H1 (cell line): ENCODE measurements around the gene HDAC7. TPM values are rescaled to one million over a fixed set of nuclear protein-coding genes. Genes with fewer than 3 reads are reported as not detected.
A peak's percentile ranks its signal among the peaks of the same experiment; 100 is the strongest.

Source experiments
- CTCF ChIA-PET: fragments of 300-600 bp; sonication (Branson Sonifier 250); formaldehyde crosslinking; loops from one replicate; lab custom pipeline; 2021; ENCODE audit not compliant: partially characterized antibody; lab: Charles Lee
- POLR2A ChIA-PET: fragments of 300-600 bp; sonication (Branson Sonifier 250); formaldehyde crosslinking; loops from one replicate; lab custom pipeline; 2021; ENCODE audit warnings: inconsistent platforms; ENCODE audit not compliant: partially characterized antibody; lab: Charles Lee
- DNase-seq, 2 experiments: peaks; one replicate each; pipeline versions ENCODE4 v3.0.0 to v3.0.0-alpha.2; 2010 to 2022; ENCODE audit warnings: low spot score in 2 of 2, low read depth in 1 of 2, mixed read lengths in 1 of 2
- FAIRE-seq: peaks from 2 replicates; lab custom pipeline; 2011; peaks lifted over from hg19 to GRCh38; lab: Jason Lieb, UNC
- H2AFZ ChIP-seq: 2 replicates; pipeline ENCODE4 v1.8.1; 2012; ENCODE audit warnings: low read length, inconsistent platforms
- H2AK5ac ChIP-seq: 2 replicates; pipeline ENCODE4 v1.6.1; 2013; ENCODE audit warnings: low read depth, low read length
- H2BK120ac ChIP-seq: replicated peaks from 2 replicates; pipeline ENCODE3; 2013; ENCODE audit warnings: low read depth, low read length, inconsistent platforms
- H2BK12ac ChIP-seq: 2 replicates; pipeline ENCODE4 v1.6.1; 2013; ENCODE audit warnings: low read depth, low read length
- H2BK15ac ChIP-seq: 2 replicates; pipeline ENCODE4 v1.6.1; 2013; ENCODE audit warnings: low read length
- H2BK20ac ChIP-seq: 2 replicates; pipeline ENCODE4 v1.6.1; 2013; ENCODE audit warnings: low read length
- H2BK5ac ChIP-seq: 2 replicates; pipeline ENCODE4 v1.6.1; 2013; ENCODE audit warnings: low read depth, low read length
- H3K14ac ChIP-seq: 2 replicates; pipeline ENCODE4 v1.6.1; 2013; ENCODE audit warnings: inconsistent platforms; ENCODE audit not compliant: insufficient read length
- H3K18ac ChIP-seq: 2 replicates; pipeline ENCODE4 v1.6.1; 2013; ENCODE audit warnings: low read length; ENCODE audit errors: extremely low read depth
- H3K23ac ChIP-seq: 2 replicates; pipeline ENCODE4 v1.6.1; 2013; ENCODE audit warnings: inconsistent platforms; ENCODE audit not compliant: insufficient read length
- H3K23me2 ChIP-seq: 2 replicates; pipeline ENCODE4 v1.6.1; 2013; ENCODE audit warnings: low read depth, low read length
- H3K27ac ChIP-seq: 2 replicates; pipeline ENCODE4 v1.6.1; 2011; ENCODE audit warnings: low read depth, low read length, inconsistent platforms
- H3K27me3 ChIP-seq, 4 experiments: replicated peaks in 1 of 4; 1 replicate in 1 of 4; 2 replicates in 3 of 4; pipeline versions ENCODE4 v1.6.1 to v1.8.1; 2011 to 2013; ENCODE audit warnings: low read length in 3 of 4, mild to moderate bottlenecking in 3 of 4, inconsistent platforms in 2 of 4, mixed read lengths in 2 of 4, moderate library complexity in 1 of 4; ENCODE audit not compliant: control insufficient read depth in 3 of 4, insufficient read depth in 3 of 4; ENCODE audit errors: extremely low read depth in 1 of 4
- H3K36me3 ChIP-seq, 4 experiments: 2 replicates each; pipeline versions ENCODE4 v1.6.1 to v1.8.1; 2011 to 2013; ENCODE audit warnings: mild to moderate bottlenecking in 4 of 4, low read length in 3 of 4, moderate library complexity in 2 of 4, control low read depth in 1 of 4, inconsistent platforms in 1 of 4; ENCODE audit not compliant: insufficient read depth in 4 of 4, control insufficient read depth in 2 of 4
- H3K4ac ChIP-seq: replicated peaks from 2 replicates; pipeline ENCODE3; 2013; ENCODE audit warnings: low read length, low read depth, mixed read lengths, inconsistent platforms; ENCODE audit not compliant: insufficient read length
- H3K4me1 ChIP-seq, 4 experiments: replicated peaks in 1 of 4; 1 replicate in 1 of 4; 2 replicates in 3 of 4; pipeline versions ENCODE4 v1.6.1 to v1.8.1; 2011 to 2013; ENCODE audit warnings: low read length in 3 of 4, inconsistent platforms in 2 of 4, mixed read lengths in 1 of 4; ENCODE audit not compliant: insufficient read depth in 4 of 4, control insufficient read depth in 3 of 4
- H3K4me2 ChIP-seq, 2 experiments: 2 replicates each; pipeline versions ENCODE4 v1.6.1 to v1.8.1; 2011 to 2013; ENCODE audit warnings: low read depth in 2 of 2, low read length in 2 of 2, control low read depth in 1 of 2, inconsistent platforms in 1 of 2, mild to moderate bottlenecking in 1 of 2; ENCODE audit not compliant: insufficient read depth in 1 of 2
- H3K4me3 ChIP-seq, 4 experiments: fragments of 200-600, 300-600 bp in 1 of 4; sonication (generic), shearing (Covaris generic), sonication (Bioruptor Twin) in 1 of 4; 2 replicates each; pipeline versions ENCODE4 v1.5.1 to v1.8.1; 2011 to 2016; ENCODE audit warnings: low read length in 4 of 4, low read depth in 3 of 4, control low read depth in 2 of 4, inconsistent platforms in 2 of 4, mild to moderate bottlenecking in 2 of 4, mixed read lengths in 1 of 4, moderate library complexity in 1 of 4; ENCODE audit not compliant: insufficient read depth in 2 of 4; ENCODE audit errors: extremely low read depth in 1 of 4
- H3K56ac ChIP-seq: replicated peaks from 2 replicates; pipeline ENCODE3; 2013; ENCODE audit warnings: low read depth, mild to moderate bottlenecking, mixed read lengths, low read length, inconsistent platforms; ENCODE audit not compliant: insufficient read length
- H3K79me1 ChIP-seq: 2 replicates; pipeline ENCODE4 v1.6.1; 2013; ENCODE audit warnings: low read depth, low read length, control low read depth
- H3K79me2 ChIP-seq, 2 experiments: 2 replicates each; pipeline versions ENCODE4 v1.6.1 to v1.8.1; 2012 to 2013; ENCODE audit warnings: low read length in 2 of 2, mild to moderate bottlenecking in 2 of 2, inconsistent platforms in 1 of 2; ENCODE audit not compliant: insufficient read depth in 2 of 2, control insufficient read depth in 1 of 2
- H3K9ac ChIP-seq, 4 experiments: replicated peaks in 1 of 4; 1 replicate in 1 of 4; 2 replicates in 3 of 4; pipeline versions ENCODE4 v1.6.1 to v1.8.1; 2011 to 2013; ENCODE audit warnings: low read depth in 3 of 4, low read length in 3 of 4, control low read depth in 2 of 4, mild to moderate bottlenecking in 2 of 4, moderate library complexity in 2 of 4, inconsistent platforms in 1 of 4; ENCODE audit errors: extremely low read depth in 1 of 4
- H3K9me3 ChIP-seq, 2 experiments: 2 replicates each; pipeline versions ENCODE4 v1.6.1 to v1.8.1; 2012 to 2013; ENCODE audit warnings: mild to moderate bottlenecking in 2 of 2, moderate library complexity in 2 of 2, control low read depth in 1 of 2, inconsistent platforms in 1 of 2, low read depth in 1 of 2, low read length in 1 of 2, mixed read lengths in 1 of 2; ENCODE audit not compliant: insufficient read depth in 2 of 2
- H4K20me1 ChIP-seq, 2 experiments: replicated peaks in 1 of 2; 2 replicates each; pipeline versions ENCODE3 to v1.8.1; 2011 to 2013; ENCODE audit warnings: inconsistent platforms in 2 of 2, low read length in 2 of 2, mild to moderate bottlenecking in 1 of 2; ENCODE audit not compliant: insufficient read depth in 2 of 2, control insufficient read depth in 1 of 2
- H4K5ac ChIP-seq: 2 replicates; pipeline ENCODE4 v1.6.1; 2013; ENCODE audit warnings: low read length, low read depth, mixed read lengths, inconsistent platforms; ENCODE audit not compliant: insufficient read length
- H4K8ac ChIP-seq: 2 replicates; pipeline ENCODE4 v1.8.0; 2013; ENCODE audit warnings: mild to moderate bottlenecking, moderate library complexity, low read length, inconsistent platforms; ENCODE audit not compliant: insufficient read depth; ENCODE audit errors: extremely low read depth
- H4K91ac ChIP-seq: replicated peaks from 2 replicates; pipeline ENCODE3; 2013; ENCODE audit warnings: low read length, mixed read lengths, inconsistent platforms; ENCODE audit not compliant: insufficient read length
- CEBPB ChIP-seq: IDR thresholded peaks from 2 replicates; pipeline ENCODE4 v1.6.1; 2012; ENCODE audit warnings: low read depth, low read length
- CREB1 ChIP-seq: IDR thresholded peaks from 2 replicates; pipeline ENCODE4 v1.6.1; 2012; ENCODE audit warnings: inconsistent platforms
- EGR1 ChIP-seq: IDR thresholded peaks from 2 replicates; pipeline ENCODE4 v1.6.1; 2011; ENCODE audit warnings: low read depth, low read length, borderline replicate concordance
- KDM1A ChIP-seq: fragments of 200-600, 300-600 bp; sonication (generic); IDR thresholded peaks from 2 replicates; pipeline ENCODE4 v1.7.1; 2016; ENCODE audit warnings: mild to moderate bottlenecking, low read length, borderline replicate concordance
- RNF2 ChIP-seq: fragments of 200-900, 300-1000 bp; sonication (generic); IDR thresholded peaks from 2 replicates; pipeline ENCODE4 v1.7.1; 2016; ENCODE audit warnings: borderline replicate concordance, low read depth, mild to moderate bottlenecking, antibody characterized with exemption, low read length; ENCODE audit not compliant: poor library complexity, severe bottlenecking; ENCODE audit errors: missing control alignments
- SP4 ChIP-seq: IDR thresholded peaks from 2 replicates; pipeline ENCODE4 v1.6.1; 2012; ENCODE audit warnings: low read length, inconsistent platforms
- SUZ12 ChIP-seq: fragments of 200-600 bp; sonication (generic); IDR thresholded peaks from 2 replicates; pipeline ENCODE4 v1.6.1; 2012; ENCODE audit warnings: mild to moderate bottlenecking, inconsistent platforms, low read length, moderate library complexity, mixed read lengths
- WGBS, 2 experiments: shearing (Covaris generic) in 1 of 2; methylation state at CpG; one replicate each; pipeline versions ENCODE4 v1.1.6 to v1.1.7; 2013 to 2015; ENCODE audit warnings: low lambda C conversion rate in 2 of 2, mixed read lengths in 2 of 2, inconsistent platforms in 1 of 2, low coverage in 1 of 2, missing lambda C conversion rate in 1 of 2; ENCODE audit not compliant: insufficient replicate concordance in 2 of 2, insufficient coverage in 1 of 2, insufficient read length in 1 of 2; ENCODE audit errors: extremely low coverage in 1 of 2, missing lambda C conversion rate in 1 of 2; 5-methylcytosine and 5-hydroxymethylcytosine counted together
- polyA plus RNA-seq, 7 experiments: library from polyadenylated mRNA; depleted of rRNA in 3 of 7; stranded (reverse) in 5 of 7; unstranded in 2 of 7; fragments of >200 nt in 5 of 7; fragments of 200-250 nt in 2 of 7; gene quantifications; 1 replicate in 5 of 7; 2 replicates in 1 of 7; 4 replicates in 1 of 7; pipeline versions ENCODE4 v1.2.1 to v1.2.3, GENCODE V29; 2011 to 2013; ENCODE audit warnings: missing spikeins in 2 of 7, mixed read lengths in 2 of 7
- total RNA-seq: library from RNA; stranded (reverse); fragmentation: NEBNext Ultra II Directional; extraction: Animal tissue kit (Norgen Biotek cat#: 25700); gene quantifications from 2 replicates; pipeline ENCODE4 v1.2.1, GENCODE V29; 2021

HDAC7 gene
- total and polyA plus RNA-seq, 2 of the 8 experiments (the other 6 are each of a cell fraction or from before 2014, with no cell fraction given): 25.5 to 84.9 TPM

DNA sequence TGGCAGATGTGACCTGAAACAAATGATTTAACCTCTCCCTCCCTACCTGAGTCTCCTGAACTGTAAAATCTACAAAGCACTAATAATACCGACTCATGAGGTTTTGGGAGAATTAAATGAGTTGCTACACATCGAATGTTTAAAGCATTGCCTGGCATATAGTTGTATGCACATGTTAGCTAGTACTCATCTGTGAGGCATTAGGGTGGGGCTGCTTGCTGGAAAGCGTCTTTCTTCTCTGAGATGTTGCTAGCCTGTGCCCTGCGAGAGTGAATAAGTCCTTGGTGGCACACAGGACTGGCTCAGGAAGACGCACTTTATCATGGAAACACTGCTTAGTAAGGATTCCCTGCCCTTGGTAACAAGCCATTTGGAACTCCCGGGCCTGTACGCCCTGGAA is 67.2 kb downstream of the HDAC7 start:
- H3K4me3 ChIP-seq: no peak overlapping the region
- no peak overlapping the region for H2AFZ ChIP-seq
- no peaks in the 10 kb centered on the region for H3K79me2 ChIP-seq
- no peak overlapping the region for H2BK15ac ChIP-seq
- no peak overlapping the region for H3K4ac ChIP-seq
- H3K18ac ChIP-seq: no peak overlapping the region
- H3K4me1 ChIP-seq: peaks cover 7 to 16% (median 10%) of the 10 kb centered on the region in 4 experiments
- peak overlapping the region; percentile 69; the same call in 1 of the 2 replicates for H2BK5ac ChIP-seq
- H3K56ac ChIP-seq: no peak overlapping the region
- ChIA-PET POLR2A (interaction anchor here (0.9 to 1.7 kb wide), 8 partner anchors 9 to 85 kb away, joined by 3 to 4 read pairs (median 3); partner anchors contain the start of gene SLC48A1), CTCF (interaction anchor here (0.7 to 64.6 kb wide), 5 partner anchors 17 to 86 kb away, joined by 3 to 2442 read pairs (median 7); partner anchors contain the start of genes ENDOU and SLC48A1)
- no peaks in the 10 kb centered on the region for H4K20me1 ChIP-seq
- no peaks in the 10 kb centered on the region for H3K9me3 ChIP-seq
- peak overlapping the region; percentile 90 for H4K91ac ChIP-seq
- H3K23me2 ChIP-seq: no peaks in the 10 kb centered on the region
- no peak overlapping the region for H2AK5ac ChIP-seq
- FAIRE-seq (no peak), DNase-seq (no peak)
- H3K79me1 ChIP-seq: no peaks in the 10 kb centered on the region
- H4K8ac ChIP-seq: no peak overlapping the region
- H3K4me2 ChIP-seq: no peak overlapping the region
- H2BK12ac ChIP-seq: peak overlapping the region; percentile 63; the same call in 1 of the 2 replicates
- 92% methylated on average over 7 of the region's 7 CpGs; no CpG with 5 or more reads in 1 of the 2 experiments for WGBS, 2 experiments
- H3K14ac ChIP-seq: no peak overlapping the region
- H2BK120ac ChIP-seq: peak overlapping the region; percentile 61
- no peak overlapping the region for H3K23ac ChIP-seq
- H3K9ac ChIP-seq: peak overlapping the region in 1 of 4 experiments; percentile 22; a peak in 1 of 7 replicates
- no peak overlapping the region for H3K27ac ChIP-seq
- no peak for TF ChIP-seq EGR1
- no peak for TF ChIP-seq CREB1
- no peak for TF ChIP-seq SUZ12
- TF ChIP-seq SP4: no peak
- TF ChIP-seq KDM1A: no peak
- TF ChIP-seq RNF2: no peak
- no peak for TF ChIP-seq CEBPB
- no peaks in the 10 kb centered on the region for H3K36me3 ChIP-seq
- H4K5ac ChIP-seq: no peak overlapping the region
- no peaks in the 10 kb centered on the region for H3K27me3 ChIP-seq
- H2BK20ac ChIP-seq: peak overlapping the region; percentile 10; the same call in 1 of the 2 replicates
